HG02571 (cell line): ENCODE measurements around the gene WDPCP.
A peak's percentile ranks its signal among the peaks of the same experiment; 100 is the strongest.
"Not testable (repeated sequence)": the region's sequence is repeated elsewhere in the genome, so short reads cannot be mapped to it uniquely, and the experiment has no call there.

Experiments
- ATAC-seq: cut with Tn5 transposase; IDR thresholded peaks from one replicate; pipeline ENCODE4 v1.9.1; 2021; ENCODE audit warnings: mild to moderate bottlenecking, moderate library complexity; ENCODE audit not compliant: unreplicated experiment

The WDPCP gene, protein sequence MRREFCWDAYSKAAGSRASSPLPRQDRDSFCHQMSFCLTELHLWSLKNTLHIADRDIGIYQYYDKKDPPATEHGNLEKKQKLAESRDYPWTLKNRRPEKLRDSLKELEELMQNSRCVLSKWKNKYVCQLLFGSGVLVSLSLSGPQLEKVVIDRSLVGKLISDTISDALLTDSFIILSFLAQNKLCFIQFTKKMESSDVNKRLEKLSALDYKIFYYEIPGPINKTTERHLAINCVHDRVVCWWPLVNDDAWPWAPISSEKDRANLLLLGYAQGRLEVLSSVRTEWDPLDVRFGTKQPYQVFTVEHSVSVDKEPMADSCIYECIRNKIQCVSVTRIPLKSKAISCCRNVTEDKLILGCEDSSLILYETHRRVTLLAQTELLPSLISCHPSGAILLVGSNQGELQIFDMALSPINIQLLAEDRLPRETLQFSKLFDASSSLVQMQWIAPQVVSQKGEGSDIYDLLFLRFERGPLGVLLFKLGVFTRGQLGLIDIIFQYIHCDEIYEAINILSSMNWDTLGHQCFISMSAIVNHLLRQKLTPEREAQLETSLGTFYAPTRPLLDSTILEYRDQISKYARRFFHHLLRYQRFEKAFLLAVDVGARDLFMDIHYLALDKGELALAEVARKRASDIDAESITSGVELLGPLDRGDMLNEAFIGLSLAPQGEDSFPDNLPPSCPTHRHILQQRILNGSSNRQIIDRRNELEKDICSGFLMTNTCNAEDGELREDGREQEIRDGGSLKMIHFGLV

DNA sequence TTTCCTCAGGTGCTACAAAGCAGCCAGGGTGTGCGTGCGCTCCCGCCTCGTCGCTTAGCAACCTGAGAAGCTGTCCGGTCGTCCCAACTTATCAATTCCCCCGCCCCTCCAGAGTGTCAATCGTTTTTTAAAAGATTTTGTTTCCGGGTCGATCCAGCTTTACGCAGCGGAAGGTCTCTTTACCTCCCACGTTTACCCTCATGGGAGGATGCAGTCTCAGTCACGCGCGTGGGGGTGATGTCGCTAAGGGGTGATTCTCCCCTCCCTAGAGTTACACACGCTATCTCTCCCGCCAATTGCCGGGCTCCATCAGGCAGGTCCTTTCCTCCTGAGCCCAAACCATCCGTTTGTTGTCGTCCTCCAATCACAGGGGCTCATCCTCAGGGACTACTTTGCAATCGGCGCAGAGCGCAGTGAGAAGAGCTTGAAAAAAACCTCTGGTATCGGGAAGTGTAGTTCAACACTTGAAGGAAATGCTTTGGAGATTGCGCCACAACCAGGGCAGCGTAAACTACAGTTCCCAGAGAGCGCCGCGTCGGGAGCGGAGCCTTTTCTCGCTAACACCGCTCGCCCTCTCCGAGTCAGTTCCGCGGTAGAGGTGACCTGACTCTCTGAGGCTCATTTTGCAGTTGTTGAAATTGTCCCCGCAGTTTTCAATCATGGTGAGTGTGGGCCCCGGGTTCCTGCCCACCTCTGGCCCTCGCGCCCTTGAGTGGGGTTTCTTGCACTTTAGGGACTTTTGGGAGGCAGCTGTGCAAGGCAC, at the start of gene WDPCP, which contains the start of gene MDH1:
Gene WDPCP, minus strand, starts transcription at position 93 of the 763 bp plus-strand sequence. CDS start 206 bp downstream, outside the sequence.
Gene MDH1, plus strand, starts transcription at position 579 of the 763 bp plus-strand sequence. Its CDS starts 81 bp downstream, at position 660.
- ATAC-seq: peak; percentile 89

DNA sequence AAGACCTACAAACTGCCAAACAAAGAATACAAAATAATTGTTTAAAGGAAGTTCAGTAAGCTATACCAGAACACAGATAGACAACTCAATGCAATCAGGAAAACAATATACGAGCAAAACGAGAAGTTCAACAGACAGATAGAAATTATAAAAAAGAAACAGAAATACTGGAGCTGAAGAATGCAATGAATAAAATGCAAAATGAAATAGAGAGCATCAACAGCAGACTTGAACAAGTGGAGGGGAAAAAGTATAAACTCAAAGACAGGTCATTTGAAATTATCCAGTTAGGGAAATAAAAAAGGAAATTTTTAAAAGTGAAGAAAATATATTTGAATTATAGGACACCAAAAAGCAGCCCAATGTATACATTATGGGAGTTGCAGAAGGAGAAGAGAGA, 44.1 kb upstream of the WDPCP start:
- no peak for ATAC-seq

DNA sequence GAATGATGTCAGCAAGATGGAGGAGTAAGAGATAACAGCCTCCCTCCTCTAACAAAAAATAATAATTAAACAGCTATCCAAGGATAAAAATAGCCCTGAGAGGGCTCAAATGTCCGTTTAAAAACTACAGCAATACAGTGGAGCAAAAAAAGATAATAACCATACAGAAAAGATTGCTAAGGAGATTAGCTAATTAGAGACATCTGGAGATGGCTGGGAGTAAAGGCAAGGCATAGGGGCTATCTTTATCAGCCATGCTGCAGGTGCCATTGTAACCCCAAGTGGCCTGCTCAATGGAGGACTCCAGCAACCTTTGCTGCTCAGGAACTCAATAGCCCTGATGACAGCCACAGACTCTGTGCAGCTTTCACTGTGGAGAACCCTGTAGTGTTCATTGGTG, 43.2 kb upstream of the WDPCP start:
- ATAC-seq: no peak

DNA sequence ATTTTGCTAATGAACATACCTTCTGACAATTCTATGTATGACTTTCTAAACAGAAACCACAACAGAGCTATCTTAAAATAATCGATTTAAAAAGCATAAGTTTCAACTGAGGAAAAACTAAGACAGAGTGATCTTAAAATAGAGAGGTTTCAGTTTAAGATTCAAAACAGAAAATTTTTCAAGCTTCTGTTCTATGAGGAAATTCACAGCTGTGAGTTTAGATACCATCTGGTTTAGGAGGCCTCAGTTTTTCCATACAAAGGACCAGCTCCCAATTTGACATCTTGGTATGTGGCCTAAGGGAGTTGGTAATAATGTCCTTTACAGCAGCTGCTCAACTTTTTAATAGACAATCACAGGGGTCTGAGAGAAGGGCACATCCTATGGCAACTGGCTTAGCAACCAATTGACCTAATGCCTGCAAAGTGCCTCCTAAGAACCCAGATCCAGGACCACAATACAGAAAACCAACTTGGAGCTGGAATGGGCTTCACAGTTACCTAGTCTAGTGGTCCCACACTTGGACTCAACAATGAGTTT, 40.2 kb upstream of the WDPCP start:
- ATAC-seq: no peak

DNA sequence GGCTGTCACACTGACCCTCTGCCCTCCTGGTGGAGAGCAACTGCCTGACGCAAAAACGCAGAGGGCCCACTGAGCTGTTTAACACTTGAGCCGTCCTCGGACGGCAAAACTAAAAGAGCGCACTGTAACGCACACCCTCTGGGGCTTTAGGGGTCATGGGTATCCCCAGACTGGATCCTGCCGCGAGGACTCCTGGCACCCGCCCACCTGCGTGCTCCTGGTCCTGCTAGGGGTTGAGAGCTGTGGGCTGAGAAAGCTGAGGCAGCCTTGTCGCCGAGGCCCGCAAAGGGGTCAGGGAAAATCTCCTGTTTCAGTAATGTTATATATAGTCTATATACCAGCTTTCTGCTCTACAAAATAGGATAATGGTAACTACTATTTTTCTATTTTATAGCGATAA, 39.6 kb upstream of the WDPCP start:
- no peak for ATAC-seq

DNA sequence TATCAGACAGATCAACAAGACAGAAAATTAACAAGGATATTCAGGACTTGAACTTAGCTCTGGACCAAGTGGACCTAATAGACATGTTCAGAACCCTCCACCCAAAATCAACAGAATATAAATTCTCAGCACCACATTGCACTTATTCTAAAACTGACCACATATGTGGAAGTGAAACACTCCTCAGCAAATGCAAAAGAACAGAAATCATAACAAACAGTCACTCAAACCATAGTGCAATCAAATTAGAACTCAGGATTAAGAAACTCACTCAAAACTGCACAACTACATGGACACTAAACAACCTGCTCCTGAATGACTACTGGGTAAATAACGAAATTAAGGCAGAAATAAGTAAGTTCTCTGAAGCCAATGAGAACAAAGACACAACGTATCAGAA, 35.5 kb upstream of the WDPCP start:
- ATAC-seq: not testable (repeated sequence)

DNA sequence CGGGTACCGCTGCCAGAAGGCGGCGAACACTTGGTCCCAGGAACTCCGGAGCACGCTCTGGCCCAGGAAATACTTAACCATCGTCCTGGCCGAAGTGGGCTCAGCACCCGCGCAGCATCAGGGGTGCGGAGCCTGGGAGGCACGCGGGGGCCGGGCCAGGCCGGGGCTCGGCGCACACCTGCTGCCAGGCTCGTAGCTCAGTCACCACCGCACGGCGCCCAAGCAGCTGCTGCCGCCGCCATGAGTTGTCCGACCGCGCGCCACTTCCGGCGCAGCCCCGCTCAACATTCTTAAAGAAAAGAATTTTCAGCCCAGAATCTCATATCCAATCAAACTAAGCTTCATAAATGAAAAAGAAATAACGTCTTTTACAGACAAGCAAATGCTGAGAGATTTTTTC, 34.5 kb upstream of the WDPCP start:
- ATAC-seq: no peak

DNA sequence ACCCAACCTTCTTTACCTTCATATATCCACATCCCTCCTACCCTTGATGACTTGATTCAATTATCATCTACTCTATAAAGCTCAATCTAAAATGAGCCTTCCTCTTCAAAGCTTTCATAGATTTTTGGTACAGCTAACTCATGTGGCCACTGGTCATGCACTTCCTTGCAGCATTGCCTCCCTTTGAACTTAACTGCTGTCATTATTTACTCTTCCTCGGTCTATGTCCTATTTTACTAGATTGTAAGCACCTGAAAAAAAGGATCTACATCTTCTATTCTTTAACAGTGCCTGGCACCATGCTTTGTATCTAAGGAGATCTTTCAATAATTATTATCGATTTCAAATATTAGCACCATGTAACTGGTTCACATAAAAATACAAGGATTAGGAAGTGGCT, 31.1 kb upstream of the WDPCP start:
- no peak for ATAC-seq

DNA sequence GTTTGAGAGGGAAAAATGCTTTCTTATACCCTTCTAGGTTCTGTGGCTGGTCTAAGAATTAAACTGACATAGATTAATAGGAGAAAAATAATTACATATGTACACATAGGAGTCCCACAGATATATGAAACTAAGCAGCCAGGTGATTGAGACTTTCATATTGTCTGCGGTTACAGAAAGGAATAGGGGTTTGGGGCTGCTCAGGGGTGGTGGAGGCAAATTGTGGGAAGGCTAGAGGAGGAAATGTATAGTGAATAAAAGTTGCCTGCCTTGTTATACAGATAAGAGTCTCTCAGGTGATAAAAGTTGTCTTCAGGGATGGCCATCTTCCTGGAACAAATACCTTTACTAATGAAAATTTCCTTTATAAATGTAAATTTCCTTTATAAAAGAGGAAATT, 29.1 kb upstream of the WDPCP start:
- ATAC-seq: no peak

DNA sequence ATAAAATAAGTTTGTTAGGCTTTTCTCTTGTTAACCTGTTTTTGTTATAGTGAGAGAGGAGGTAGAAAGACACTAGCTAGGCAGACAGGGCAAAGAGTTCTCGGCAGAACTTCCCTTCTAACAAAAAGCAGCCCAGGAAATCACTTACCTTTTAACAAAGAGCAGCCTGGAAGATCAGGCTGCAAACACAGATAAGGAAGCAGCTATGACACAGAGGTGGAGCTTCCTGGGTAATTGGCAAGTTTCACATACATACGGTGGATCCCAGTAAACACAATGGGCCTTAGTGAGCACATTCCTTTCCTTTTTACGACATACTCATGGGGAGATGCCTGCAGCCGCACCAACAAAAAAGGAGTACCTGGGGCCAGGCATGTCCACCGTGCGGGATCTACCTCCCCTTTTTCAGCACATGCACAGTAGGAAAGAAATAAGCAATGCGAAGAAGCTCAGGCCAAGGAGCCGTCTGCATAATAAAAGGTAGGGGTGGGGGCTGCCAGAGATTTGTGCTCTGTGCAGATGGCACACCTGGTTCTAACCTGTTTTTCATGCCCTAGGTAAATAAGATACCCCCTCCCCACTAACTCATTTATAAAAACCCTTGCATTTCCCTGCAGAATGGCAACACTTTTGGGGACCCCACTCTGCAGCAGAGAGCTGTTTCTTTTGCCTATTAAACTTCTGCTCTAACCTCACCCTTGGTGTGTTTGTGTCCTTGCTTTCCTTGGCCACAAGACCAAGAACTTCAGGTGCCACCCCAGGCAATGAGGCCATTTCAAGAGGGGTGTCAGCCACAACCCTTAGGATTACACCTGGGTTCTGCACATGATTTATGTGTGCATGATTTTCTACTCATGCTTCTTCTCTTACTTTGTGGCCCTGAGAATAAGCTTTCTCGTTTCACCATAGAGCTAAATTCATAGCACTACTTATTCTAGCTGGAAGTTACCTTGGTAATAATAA, 27.0 kb upstream of the WDPCP start:
- ATAC-seq: no peak

DNA sequence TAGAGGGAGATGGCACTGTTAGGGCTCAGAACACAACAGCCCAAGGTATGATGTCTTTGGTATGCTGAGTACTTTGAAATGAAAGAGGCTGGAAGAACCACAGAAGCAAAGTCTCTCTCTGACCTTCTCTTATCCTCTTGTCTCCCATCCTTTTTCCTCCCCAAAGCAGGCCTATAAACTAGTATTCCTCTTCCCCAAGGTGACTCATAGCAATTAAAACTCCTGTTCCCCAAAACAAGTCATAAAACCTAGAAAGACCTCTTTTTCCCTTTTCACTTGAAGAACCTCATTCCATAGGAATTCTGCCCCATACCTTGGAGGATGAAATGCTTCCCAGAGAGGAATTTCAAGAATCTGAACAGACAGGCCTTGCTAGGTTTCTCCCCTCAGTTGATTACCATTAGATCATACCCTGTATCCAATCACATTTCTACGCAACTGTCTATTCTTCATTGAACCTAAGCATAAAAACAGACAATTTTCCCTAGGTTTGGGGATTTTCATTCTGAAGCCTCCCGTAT, 26.2 kb upstream of the WDPCP start:
- no peak for ATAC-seq

DNA sequence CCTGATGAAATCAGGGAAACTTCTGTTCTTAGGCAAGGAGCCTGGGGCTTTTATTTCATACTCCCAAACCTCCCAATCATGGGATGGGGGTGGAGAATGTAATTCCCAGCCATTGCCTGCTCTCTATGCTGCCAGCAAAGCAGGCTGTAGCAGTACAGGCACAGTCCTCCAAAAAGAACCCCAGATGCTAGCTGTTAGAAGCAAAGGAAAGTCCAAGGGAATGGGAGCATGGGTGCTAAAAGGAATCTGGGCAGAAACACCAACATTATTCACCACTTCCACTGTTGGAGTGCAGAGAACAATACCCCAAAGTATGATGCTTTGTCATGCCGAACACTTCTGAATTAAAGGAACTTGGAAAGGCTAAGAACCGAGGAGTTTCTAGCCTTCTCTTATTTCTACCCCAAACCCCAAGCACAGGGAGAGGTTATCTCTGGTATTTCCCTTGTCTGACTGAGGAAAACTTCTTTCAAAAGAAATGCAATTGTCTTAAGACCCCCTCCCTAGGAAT, 25.2 kb upstream of the WDPCP start:
- no peak for ATAC-seq

DNA sequence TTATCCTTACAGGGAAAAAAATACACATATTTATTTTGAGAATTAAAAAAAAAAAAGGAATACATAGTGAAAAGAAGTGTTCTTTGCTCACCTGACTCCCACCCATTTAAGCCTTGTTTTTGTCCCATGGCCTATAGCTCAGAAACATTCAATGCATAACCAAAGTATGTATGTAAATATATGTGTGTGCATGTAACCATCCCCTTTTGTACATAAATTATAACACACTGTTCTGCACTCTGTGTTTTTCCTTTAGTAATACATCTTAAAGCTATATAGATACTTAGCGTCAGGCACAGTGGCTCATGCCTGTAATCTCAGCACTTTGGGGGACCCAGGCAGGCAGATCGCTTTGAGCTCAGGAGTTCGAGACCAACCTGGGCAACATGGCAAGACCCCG, 22.2 kb upstream of the WDPCP start:
- ATAC-seq: no peak

DNA sequence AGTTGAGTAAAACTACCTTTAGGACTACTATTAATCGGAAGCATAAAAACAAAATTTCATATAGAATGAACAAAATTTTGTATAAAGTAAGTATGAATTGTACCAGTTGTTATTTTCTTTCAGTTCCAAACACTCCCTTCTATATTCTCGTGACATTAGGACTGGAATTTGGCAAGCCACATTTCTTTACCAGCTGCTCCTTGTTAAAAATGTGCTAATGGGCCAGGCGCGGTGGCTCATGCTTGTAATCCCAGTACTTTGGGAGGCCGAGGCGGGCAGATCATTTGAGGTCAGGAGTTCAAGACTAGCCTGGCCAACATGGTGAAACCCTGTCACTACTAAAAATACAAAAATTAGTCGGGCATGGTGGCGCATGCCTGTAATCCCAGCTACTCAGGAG, 20.6 kb upstream of the WDPCP start:
- not testable (repeated sequence) for ATAC-seq

DNA sequence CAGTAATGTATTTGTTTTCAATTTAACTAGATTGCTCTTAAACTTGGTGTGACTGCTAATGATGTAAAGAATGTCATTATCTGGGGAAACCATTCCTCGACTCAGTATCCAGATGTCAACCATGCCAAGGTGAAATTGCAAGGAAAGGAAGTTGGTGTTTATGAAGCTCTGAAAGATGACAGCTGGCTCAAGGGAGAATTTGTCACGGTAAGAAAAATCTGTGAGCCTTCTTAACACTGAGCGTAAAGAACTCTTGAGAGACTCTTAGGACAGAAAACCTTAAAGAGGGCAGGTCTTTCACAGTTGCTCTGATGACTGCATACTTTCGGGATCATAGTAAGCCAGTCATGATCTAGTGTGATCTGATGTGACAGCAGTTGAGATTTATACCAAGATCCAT, 16.4 kb upstream of the WDPCP start:
- ATAC-seq: no peak

DNA sequence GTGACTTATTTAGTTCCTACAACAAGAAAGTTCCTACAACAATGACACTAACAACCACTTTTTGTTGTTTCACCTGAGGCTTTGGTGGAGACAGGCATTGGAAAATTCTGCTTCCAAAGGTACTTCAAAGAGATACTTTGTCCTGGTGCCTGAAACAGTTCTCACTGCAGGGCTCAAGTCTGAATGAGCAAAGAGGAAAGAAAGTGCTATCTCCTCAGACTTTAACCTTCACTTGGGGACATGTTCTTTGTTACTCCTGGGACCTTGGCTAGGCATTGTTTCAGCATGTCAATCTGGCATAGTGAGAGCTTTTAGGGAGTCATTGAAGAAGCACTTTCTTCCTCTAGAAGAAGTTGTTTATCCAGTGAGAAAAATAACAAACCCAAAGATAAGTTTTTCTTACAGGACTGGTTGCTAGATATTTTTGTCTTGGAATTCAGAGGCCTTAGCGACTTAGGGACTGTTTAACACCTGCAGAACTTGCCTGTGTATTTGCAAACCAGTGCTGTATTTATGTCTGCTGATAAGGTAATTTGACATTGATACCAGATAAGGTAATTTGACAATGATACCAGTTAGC, 12.7 kb upstream of the WDPCP start:
- no peak for ATAC-seq

DNA sequence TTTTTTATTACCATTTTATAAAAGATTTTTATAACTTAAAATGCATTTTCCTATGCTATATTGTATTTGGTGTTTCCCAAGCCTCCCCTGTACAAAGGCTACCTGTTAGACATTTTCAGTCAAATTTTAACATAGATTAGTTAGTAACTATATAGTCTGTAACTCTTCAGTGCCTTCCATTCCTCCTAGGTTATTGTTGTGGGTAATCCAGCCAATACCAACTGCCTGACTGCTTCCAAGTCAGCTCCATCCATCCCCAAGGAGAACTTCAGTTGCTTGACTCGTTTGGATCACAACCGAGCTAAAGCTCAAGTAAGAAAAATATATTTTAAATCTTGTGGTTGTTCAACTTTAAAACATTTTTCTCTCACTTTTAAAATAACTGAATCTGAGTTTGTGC, 10.7 kb upstream of the WDPCP start:
- no peak for ATAC-seq

DNA sequence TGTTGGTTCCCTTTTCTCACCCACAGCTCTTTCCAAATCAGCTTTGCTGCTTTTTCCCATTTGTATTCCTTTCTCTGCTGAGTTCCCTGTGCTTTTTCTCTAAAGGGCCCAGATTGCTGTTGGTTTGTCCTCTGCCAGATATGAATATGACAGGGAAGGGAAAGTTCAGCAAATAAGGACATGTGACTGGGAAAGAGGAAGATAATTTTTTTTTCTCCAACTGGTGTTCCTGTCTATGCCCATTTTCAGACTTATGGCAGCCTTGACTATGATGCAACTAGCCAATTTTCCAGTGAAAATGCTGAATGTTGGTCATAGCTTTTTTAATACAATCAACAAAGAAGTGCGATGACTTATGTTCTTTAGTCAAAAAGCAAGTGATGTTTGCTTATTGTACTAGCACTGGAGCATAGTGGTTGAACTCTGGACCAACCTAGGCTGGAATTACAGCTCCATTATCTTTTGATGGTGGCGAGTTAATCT, 8.2 kb upstream of the WDPCP start:
- no peak for ATAC-seq

DNA sequence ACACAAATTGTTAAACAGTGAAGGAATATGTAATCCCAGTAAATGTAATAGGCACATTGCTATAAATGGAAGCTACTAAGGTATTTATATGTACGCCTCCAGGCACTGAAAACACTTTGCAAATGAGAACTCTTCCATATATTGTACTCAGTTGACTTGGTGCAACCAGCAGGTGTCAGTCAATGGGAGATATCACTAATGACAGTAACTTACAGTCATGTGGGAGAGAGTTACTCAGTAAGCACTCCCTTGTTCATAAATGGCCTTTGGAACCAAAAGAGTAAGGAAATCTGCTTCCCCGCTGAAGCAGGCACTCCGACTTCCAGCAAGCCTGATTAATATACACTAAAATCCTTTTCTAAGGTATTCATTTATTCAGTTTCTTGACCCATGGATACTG, 6.4 kb upstream of the WDPCP start:
- no peak for ATAC-seq
